ENCODE measurements around the gene H6PD. TPM values are rescaled to one million over a fixed set of nuclear protein-coding genes. Genes with fewer than 3 reads are reported as not detected.

The H6PD gene
- polyA plus RNA-seq, 4 donors, result 2.7 to 50.1 (median 14.3) TPM

DNA sequence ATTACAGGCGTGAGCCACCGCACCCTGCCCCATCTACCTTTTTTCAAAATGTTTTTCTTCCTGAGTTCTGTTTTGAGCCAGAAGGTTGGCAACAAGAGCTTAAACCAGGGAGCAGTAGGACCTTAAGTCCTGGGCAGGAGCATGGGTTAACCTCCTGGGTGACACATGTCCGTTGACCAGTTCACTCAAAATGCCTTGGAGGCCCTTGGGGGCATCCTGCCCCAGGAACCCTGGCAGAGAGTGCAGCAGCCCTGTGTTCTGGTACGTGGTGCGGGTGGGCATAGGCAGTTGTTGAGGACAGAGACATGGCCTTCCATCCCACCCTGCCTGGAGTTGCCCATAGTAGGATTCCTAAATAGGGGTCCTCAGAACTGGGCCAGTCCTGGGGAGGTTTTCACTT lies 11.6 kb downstream of the H6PD start:
- DNase-seq (no peak), FAIRE-seq (no peak)
- WGBS, 3 donors, result 96 to 97% (median 96%) methylated on average over 5 of the region's 5 CpGs
- H3K36me3 ChIP-seq (ENCODE audit: control insufficient read depth in 3 of 3, insufficient read depth in 2 of 3, low read depth in 1 of 3, low read length in 3 of 3), result peaks cover 0 to 85% (median 2%) of the 10 kb centered on the region in 3 donors
- H3K4me3 ChIP-seq (ENCODE audit: low read depth in 1 of 3, low read length in 3 of 3), result no peak overlapping the region
- H3K27me3 ChIP-seq (ENCODE audit: control insufficient read depth in 3 of 3, insufficient read depth in 3 of 3, low read length in 3 of 3), result no peaks in the 10 kb centered on the region
- H3K4me1 ChIP-seq (ENCODE audit: control insufficient read depth in 3 of 3, insufficient read depth in 2 of 3, low read depth in 1 of 3, low read length in 2 of 3), result peaks cover 2 to 45% (median 14%) of the 10 kb centered on the region in 3 donors
- no peaks in the 10 kb centered on the region for H3K9me3 ChIP-seq (ENCODE audit: control insufficient read depth in 2 of 2, insufficient read depth in 1 of 2, low read depth in 1 of 2, low read length in 1 of 2)
- no peak overlapping the region for H3K27ac ChIP-seq (ENCODE audit: low read depth in 1 of 3, low read length in 2 of 3)

DNA sequence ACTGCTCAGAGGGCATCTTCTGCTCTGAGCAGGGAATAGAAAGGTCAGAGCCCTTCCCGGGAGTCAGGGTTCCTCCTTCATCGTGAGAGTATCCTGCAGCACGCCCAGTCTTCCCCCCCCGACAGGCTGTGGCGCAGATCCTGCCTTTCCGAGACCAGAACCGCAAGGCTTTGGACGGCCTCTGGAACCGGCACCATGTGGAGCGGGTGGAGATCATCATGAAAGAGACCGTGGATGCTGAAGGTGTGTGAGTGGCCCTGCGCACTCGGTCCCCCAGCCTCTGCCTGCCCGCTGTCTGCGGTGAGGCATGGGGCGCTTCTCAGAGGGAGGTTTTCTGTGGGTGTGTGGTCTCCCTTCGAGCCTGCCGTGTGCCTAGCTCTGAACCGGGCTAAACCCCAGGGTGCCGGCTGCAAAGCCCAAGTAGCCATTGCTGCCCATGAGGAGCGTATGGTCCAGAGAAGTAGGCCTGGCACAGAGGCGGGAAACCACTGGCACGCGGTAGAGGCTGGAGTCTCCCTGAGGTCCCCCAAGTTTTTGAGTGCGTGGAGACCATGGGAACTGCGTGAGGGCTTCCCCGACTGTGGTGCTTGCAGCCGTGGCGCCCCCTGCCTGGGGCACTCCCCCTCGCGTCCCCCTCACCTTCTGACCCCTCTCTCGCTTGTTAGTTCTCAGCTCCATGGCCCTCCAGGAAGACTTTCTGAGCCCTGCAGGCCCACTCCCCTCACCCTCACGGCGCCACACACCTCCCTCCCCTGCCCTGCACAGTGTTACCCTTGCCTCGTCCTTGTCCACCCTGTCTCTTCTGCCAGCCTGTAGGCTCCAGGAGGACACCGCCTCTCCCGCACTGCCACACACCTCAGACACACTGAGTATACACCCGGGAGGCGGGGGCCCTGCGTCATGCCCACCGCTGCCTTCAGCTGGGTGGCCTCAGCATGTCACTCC lies 12.5 kb downstream of the H6PD start:
- no peaks in the 10 kb centered on the region for H3K27me3 ChIP-seq (ENCODE audit: control insufficient read depth in 3 of 3, insufficient read depth in 3 of 3, low read length in 3 of 3)
- FAIRE-seq (no peak), DNase-seq (no peak)
- H3K9me3 ChIP-seq (ENCODE audit: control insufficient read depth in 2 of 2, insufficient read depth in 1 of 2, low read depth in 1 of 2, low read length in 1 of 2), result no peaks in the 10 kb centered on the region
- H3K27ac ChIP-seq (ENCODE audit: low read depth in 1 of 3, low read length in 2 of 3), result no peak overlapping the region
- peaks cover 0 to 87% (median 2%) of the 10 kb centered on the region in 3 donors for H3K36me3 ChIP-seq (ENCODE audit: control insufficient read depth in 3 of 3, insufficient read depth in 2 of 3, low read depth in 1 of 3, low read length in 3 of 3)
- 92 to 94% (median 93%) methylated on average over 41 of the region's 41 CpGs for WGBS, 3 donors
- peaks cover 3 to 45% (median 14%) of the 10 kb centered on the region in 3 donors for H3K4me1 ChIP-seq (ENCODE audit: control insufficient read depth in 3 of 3, insufficient read depth in 2 of 3, low read depth in 1 of 3, low read length in 2 of 3)
- no peak overlapping the region for H3K4me3 ChIP-seq (ENCODE audit: low read depth in 1 of 3, low read length in 3 of 3)

DNA sequence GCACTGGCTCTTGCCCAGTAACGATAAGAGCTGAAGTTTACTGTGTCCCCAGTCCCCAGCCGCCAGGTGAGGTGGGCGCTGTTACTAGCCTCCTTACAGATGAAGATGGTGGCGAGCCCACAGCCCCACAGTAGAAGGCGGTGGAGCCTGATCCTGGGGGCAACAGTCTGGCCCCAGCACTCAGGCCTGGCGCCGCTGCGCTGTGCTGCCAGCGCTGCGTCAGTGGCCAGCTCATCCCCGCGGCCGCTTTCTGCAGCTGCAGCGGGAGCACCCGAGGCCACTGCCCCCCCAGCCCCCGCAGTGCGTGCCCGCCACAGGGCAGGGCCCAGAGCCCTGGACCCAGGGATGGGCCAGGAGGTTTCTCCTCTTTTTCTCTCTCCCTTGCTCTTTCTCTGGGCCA lies 13.3 kb downstream of the H6PD start:
- Histone ChIP-seq H3K27me3 (ENCODE audit: control insufficient read depth in 3 of 3, insufficient read depth in 3 of 3, low read length in 3 of 3) (no peaks in the 10 kb centered on the region), H3K4me1 (ENCODE audit: control insufficient read depth in 3 of 3, insufficient read depth in 2 of 3, low read depth in 1 of 3, low read length in 2 of 3) (peaks cover 6 to 44% (median 12%) of the 10 kb centered on the region in 3 donors), H3K9me3 (ENCODE audit: control insufficient read depth in 2 of 2, insufficient read depth in 1 of 2, low read depth in 1 of 2, low read length in 1 of 2) (no peaks in the 10 kb centered on the region), H3K27ac (ENCODE audit: low read depth in 1 of 3, low read length in 2 of 3) (no peak overlapping the region), H3K4me3 (ENCODE audit: low read depth in 1 of 3, low read length in 3 of 3) (no peak overlapping the region), H3K36me3 (ENCODE audit: control insufficient read depth in 3 of 3, insufficient read depth in 2 of 3, low read depth in 1 of 3, low read length in 3 of 3) (peaks cover 0 to 85% (median 2%) of the 10 kb centered on the region in 3 donors)
- 89 to 93% (median 90%) methylated on average over 11 to 18 of the region's 18 CpGs for WGBS, 3 donors
- FAIRE-seq, result no peak
- DNase-seq, result no peak

DNA sequence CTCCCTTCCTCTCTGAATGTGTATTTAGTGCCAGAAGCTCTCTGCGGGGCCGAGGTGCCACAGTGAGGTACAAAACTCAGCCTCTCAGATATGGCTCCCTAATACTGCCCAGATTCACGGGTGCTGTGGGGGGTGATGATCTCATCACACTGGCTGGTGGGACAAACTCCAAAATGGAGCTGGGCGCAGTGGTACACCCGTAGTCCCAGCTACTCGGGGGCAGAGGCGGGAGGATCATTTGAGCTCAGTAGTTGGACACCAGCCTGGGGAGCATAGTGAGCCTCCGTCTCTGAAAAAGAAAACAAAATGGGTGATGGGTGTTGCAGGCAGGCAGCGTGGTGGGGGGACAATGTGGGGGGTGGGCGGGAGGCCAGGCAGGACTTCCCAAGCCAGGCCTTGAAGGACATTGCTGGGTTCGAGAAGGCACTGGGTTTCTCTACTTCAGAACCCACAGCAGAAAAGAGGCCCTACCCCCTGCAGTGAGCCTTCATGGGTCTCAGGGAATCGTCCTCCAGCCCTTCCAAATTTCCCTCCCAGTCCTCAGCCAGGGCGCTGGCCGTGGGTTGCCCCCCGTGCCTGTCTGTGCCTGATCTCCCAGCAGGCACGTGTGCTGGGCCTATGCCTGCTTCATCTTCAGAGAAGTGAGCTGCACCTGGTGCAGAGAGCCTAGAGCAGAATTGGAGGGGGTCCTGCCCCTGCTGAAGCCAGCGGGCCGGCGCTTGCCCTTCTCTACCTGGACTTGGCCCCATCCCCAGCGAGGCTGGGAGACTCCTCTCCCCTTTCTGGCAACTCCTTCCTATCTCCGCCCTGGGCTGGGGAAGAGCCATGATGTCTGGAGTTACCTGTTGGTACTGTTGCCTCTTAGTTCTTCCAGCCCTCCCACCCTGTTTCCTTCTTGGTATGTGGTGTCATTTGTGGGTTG lies 14.0 kb downstream of the H6PD start:
- DNase-seq (peak in 1 of 2 donors; percentile 31), FAIRE-seq (no peak)
- H3K4me1 ChIP-seq (ENCODE audit: control insufficient read depth in 3 of 3, insufficient read depth in 2 of 3, low read depth in 1 of 3, low read length in 2 of 3), result peaks cover 6 to 50% (median 6%) of the 10 kb centered on the region in 3 donors
- H3K4me3 ChIP-seq (ENCODE audit: low read depth in 1 of 3, low read length in 3 of 3), result no peak overlapping the region
- 59 to 78% (median 72%) methylated on average over 21 of the region's 21 CpGs for WGBS, 3 donors
- no peaks in the 10 kb centered on the region for H3K9me3 ChIP-seq (ENCODE audit: control insufficient read depth in 2 of 2, insufficient read depth in 1 of 2, low read depth in 1 of 2, low read length in 1 of 2)
- no peaks in the 10 kb centered on the region for H3K27me3 ChIP-seq (ENCODE audit: control insufficient read depth in 3 of 3, insufficient read depth in 3 of 3, low read length in 3 of 3)
- peak overlapping the region; percentile 53 to 81 (median 70) for H3K27ac ChIP-seq (ENCODE audit: low read depth in 1 of 3, low read length in 2 of 3)
- H3K36me3 ChIP-seq (ENCODE audit: control insufficient read depth in 3 of 3, insufficient read depth in 2 of 3, low read depth in 1 of 3, low read length in 3 of 3), result peaks cover 0 to 80% (median 2%) of the 10 kb centered on the region in 3 donors

DNA sequence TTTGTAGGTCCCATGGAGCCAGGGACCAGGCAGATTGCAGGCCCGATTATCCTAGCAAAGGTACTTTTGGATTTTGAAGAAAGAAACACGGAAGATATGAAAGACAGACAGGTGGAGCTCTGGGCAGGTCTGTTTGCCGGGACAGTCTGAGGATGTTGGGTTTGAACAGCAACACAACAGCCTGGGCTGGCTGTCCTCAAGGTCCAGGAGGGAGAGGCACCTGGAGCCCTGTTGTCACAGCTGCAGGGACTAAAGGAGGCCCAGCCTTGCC lies 14.6 kb downstream of the H6PD start:
- DNase-seq (no peak), FAIRE-seq (no peak)
- H3K27ac ChIP-seq (ENCODE audit: low read depth in 1 of 3, low read length in 2 of 3), result peak overlapping the region; percentile 53 to 81 (median 70)
- WGBS, 3 donors, result 23 to 60% (median 42%) methylated on average over 3 of the region's 3 CpGs
- no peaks in the 10 kb centered on the region for H3K9me3 ChIP-seq (ENCODE audit: control insufficient read depth in 2 of 2, insufficient read depth in 1 of 2, low read depth in 1 of 2, low read length in 1 of 2)
- peaks cover 6 to 53% (median 6%) of the 10 kb centered on the region in 3 donors for H3K4me1 ChIP-seq (ENCODE audit: control insufficient read depth in 3 of 3, insufficient read depth in 2 of 3, low read depth in 1 of 3, low read length in 2 of 3)
- peaks cover 0 to 79% (median 2%) of the 10 kb centered on the region in 3 donors for H3K36me3 ChIP-seq (ENCODE audit: control insufficient read depth in 3 of 3, insufficient read depth in 2 of 3, low read depth in 1 of 3, low read length in 3 of 3)
- H3K27me3 ChIP-seq (ENCODE audit: control insufficient read depth in 3 of 3, insufficient read depth in 3 of 3, low read length in 3 of 3), result no peaks in the 10 kb centered on the region
- no peak overlapping the region for H3K4me3 ChIP-seq (ENCODE audit: low read depth in 1 of 3, low read length in 3 of 3)

DNA sequence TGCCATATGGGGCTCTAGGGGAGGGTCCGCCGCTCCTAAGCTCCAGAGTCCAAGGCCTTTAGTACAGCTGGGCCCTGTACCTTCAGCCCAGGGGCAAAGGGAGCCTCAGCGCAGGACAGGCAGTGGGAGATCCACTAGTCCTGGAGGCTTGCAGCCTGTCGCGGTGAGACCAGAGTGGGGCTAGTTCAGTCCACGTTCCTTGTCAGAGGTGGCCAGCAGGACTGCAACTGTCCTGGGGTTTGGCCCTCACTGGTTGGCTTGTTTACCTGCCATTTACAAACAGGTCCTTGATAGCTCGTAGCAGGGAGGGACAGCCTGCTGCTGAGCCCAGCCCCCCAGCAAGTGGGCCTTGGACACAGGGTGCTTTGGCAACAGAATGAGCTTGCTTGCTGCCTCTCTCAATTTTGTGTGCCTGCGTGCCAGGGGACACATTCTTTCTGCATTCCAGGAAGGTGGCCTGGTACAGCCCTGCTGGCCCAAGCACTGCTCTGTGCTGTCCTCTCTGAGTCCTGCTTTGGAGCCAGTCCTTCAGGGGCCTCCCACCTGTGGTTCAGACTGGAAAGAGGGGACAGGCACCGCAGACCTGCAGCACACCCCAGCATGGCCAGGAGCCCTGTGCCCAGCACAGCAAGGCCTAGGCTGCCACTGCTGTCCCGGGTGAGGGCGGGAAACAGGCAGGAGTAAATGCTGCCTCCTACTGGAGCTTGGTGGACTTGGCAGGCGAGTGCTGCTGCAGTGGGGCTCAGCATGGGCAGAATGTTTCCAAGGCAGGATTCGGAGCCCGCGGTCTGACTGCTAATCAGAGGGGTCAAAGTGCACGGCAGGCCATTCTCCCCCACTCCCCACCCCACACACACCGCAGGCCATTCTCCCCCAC lies 15.2 kb downstream of the H6PD start:
- Histone ChIP-seq H3K4me1 (ENCODE audit: control insufficient read depth in 3 of 3, insufficient read depth in 2 of 3, low read depth in 1 of 3, low read length in 2 of 3) (peaks cover 6 to 51% (median 6%) of the 10 kb centered on the region in 3 donors), H3K4me3 (ENCODE audit: low read depth in 1 of 3, low read length in 3 of 3) (no peak overlapping the region), H3K36me3 (ENCODE audit: control insufficient read depth in 3 of 3, insufficient read depth in 2 of 3, low read depth in 1 of 3, low read length in 3 of 3) (peaks cover 0 to 78% (median 2%) of the 10 kb centered on the region in 3 donors)

DNA sequence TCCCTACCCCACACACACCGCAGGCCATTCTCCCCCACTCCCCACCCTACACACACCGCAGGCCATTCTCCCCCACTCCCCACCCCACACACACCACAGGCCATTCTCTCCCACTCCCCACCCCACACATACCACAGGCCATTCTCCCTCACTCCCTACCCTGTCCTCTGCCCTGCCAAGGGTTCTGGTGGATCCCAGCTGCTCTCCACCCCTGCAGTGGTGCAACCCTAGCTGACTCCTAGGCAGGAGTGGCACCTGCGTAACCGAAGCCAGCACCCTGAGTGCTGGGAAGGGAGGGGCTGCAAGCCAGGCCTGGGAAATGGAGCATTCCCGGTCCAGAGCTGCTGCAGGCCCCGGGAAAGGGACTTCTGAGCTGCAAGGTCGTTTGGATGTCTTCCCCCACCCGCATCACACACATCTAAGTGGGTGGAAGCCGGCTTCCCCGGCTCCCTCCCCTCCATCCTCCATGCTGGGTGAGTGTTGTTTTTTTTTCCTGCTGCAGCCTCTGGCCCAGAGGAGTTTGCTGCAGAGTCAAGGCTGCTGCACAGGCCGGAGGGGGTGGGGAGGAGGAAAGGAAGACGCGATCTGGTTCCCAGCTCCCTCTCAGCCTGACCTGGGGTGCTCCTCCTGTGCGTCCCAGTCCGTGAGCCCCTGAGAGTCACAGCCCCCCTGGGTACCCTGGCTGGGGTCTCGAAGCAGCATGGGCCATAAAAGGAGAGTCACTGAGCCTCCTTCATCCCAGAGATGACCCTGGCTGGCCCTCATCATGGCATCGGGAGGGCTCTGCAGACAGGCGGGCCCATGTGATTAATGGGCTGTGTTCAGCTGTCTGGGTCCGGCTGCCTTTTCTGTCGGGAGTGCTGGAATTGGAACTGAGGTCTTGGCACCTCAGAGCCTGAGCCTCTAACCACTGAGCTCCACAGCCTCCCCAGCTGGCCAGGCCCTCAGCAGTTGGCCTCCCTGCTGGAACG lies 16.1 kb downstream of the H6PD start:
- no peak overlapping the region for H3K4me3 ChIP-seq (ENCODE audit: low read depth in 1 of 3, low read length in 3 of 3)
- 19 to 47% (median 31%) methylated on average over 21 of the region's 21 CpGs for WGBS, 3 donors
- FAIRE-seq, result no peak

More for the DNA sequence above, 15.2 kb downstream of the H6PD start:
- FAIRE-seq, result no peak
- no peaks in the 10 kb centered on the region for H3K27me3 ChIP-seq (ENCODE audit: control insufficient read depth in 3 of 3, insufficient read depth in 3 of 3, low read length in 3 of 3)
- DNase-seq, result peak; percentile 78 to 83
- 23 to 60% (median 38%) methylated on average over 17 of the region's 17 CpGs for WGBS, 3 donors
- H3K27ac ChIP-seq (ENCODE audit: low read depth in 1 of 3, low read length in 2 of 3), result peak overlapping the region; percentile 53 to 81 (median 70)
- H3K9me3 ChIP-seq (ENCODE audit: control insufficient read depth in 2 of 2, insufficient read depth in 1 of 2, low read depth in 1 of 2, low read length in 1 of 2), result no peaks in the 10 kb centered on the region

More for the DNA sequence above, 16.1 kb downstream of the H6PD start:
- H3K27ac ChIP-seq (ENCODE audit: low read depth in 1 of 3, low read length in 2 of 3), result peak overlapping the region; percentile 35 to 81 (median 53)
- peaks cover 4 to 51% (median 6%) of the 10 kb centered on the region in 3 donors for H3K4me1 ChIP-seq (ENCODE audit: control insufficient read depth in 3 of 3, insufficient read depth in 2 of 3, low read depth in 1 of 3, low read length in 2 of 3)
- H3K9me3 ChIP-seq (ENCODE audit: control insufficient read depth in 2 of 2, insufficient read depth in 1 of 2, low read depth in 1 of 2, low read length in 1 of 2), result no peaks in the 10 kb centered on the region
- peaks cover 0 to 72% (median 4%) of the 10 kb centered on the region in 3 donors for H3K36me3 ChIP-seq (ENCODE audit: control insufficient read depth in 3 of 3, insufficient read depth in 2 of 3, low read depth in 1 of 3, low read length in 3 of 3)
- peak; percentile 65 to 86 for DNase-seq
- H3K27me3 ChIP-seq (ENCODE audit: control insufficient read depth in 3 of 3, insufficient read depth in 3 of 3, low read length in 3 of 3), result no peaks in the 10 kb centered on the region

Measured in small intestine (tissue), 7 donors.